ENCODE results near the gene EFCAB13. TPM values are rescaled to one million over a fixed set of nuclear protein-coding genes. Genes with fewer than 3 reads are reported as not detected.

The EFCAB13 gene
- total RNA-seq, result 4.5 and 6.7 TPM in 2 replicates

DNA sequence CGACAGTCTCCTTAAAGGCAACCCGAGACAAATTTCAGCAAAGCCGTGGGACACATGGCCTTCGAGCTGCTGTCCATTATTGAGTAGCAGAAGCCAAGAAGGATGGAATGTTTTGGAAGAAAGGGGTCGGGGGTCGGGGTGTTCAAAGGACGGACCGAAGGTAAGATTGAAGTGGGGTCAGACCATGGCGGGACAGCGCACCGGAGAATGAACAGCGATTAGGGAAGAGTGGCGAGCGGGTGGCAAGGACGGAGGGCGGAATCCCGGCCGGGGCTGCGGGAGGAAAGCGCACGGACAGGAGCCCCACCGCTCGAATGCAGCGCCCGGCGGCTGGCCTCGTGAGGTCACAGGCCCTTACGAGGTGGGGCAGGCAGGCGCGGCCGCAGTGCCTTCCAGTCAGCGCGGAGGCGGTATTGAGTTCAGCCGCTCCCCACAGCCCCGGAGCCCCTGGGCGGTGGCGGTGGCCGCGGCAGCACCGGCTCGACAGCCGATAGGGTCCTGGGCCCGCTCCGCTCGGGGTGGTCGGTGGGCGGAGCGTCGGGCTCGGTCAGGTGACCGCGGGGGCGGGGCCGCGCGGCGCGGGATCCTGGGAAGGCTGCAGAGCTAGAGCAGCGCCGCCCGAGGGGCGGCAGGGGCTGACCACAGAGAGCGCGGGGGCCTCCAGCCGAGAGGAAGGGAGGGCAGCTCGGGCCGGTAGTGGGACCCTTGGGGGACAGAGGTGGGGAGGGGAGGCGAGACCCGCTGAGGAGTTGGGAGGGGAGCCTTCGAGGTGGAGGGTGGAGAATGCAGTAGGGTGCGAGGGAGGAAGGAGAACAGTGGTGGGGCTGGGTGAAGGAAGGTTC is at the start of gene EFCAB13:
Gene EFCAB13, plus strand, starts transcription at position 574 of the 842 bp plus-strand sequence. CDS start 4,399 bp downstream, outside the sequence.

Other genes with a start within 250 kb of the EFCAB13 start
- gene CDC27, start 134.7 kb upstream of the EFCAB13 start, total RNA-seq, result 97.0 and 102 TPM in 2 replicates
- gene MYL4, start 114.6 kb upstream of the EFCAB13 start, total RNA-seq, result not detected in 2 replicates
- 32.0 and 40.4 TPM in 2 replicates for gene ITGB3, start 70.1 kb upstream of the EFCAB13 start, total RNA-seq
- 66.3 and 75.6 TPM in 2 replicates for gene NPEPPS, start 207.2 kb downstream of the EFCAB13 start, total RNA-seq

Data from hair follicle dermal papilla cell (primary cell).